A673 (cell line): ENCODE results near the gene HIRIP3.

ENCODE experiments used
- EZH2 ChIP-seq: fragments of 200-600 bp; sonication (generic); IDR thresholded peaks from 2 replicates; pipeline ENCODE4 v1.6.1; 2017; ENCODE audit warnings: borderline replicate concordance, low read depth, mild to moderate bottlenecking, mixed read lengths, antibody characterized with exemption, low read length; ENCODE audit not compliant: poor library complexity, severe bottlenecking
- TF ChIP-seq, protein P1 (sequence below): fragments of 300-800, 200-600 bp; sonication (generic); conservative IDR thresholded peaks from 2 replicates; pipeline ENCODE4 v1.5.1; 2017; ENCODE audit warnings: low read depth, mild to moderate bottlenecking, antibody characterized with exemption, low read length, moderate library complexity, mixed read lengths

DNA sequence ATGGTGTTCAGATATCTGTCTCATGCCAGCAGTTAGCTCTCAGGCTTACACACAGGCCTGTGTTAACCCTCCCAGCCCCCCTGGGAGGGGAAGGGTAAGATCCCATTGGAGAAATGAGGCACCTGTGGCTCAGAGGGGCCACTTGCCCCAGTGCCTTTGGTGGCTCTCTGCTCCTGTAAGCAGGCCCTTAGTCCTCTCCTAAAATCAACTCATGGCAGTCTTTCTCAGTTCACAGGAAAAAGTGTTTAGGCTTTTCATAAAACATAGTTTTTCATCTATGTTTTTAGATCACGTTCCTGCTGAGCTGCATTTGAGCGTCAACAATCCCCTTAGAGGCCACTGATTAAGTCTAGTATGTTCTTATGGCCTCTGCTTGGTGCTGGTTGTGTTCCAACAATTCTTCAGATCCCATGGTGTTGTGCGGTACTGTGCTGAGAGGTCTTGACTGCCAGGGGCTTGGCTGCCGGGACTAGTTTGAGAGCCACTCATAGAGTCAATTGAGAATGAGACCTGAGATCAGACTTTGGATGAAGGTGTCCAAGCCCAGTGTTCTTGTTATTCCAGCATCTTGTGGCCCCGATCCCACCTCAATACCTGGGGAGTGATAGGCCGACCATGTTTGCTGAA, 11.2 kb downstream of the HIRIP3 start:
- TF ChIP-seq, protein P1, sequence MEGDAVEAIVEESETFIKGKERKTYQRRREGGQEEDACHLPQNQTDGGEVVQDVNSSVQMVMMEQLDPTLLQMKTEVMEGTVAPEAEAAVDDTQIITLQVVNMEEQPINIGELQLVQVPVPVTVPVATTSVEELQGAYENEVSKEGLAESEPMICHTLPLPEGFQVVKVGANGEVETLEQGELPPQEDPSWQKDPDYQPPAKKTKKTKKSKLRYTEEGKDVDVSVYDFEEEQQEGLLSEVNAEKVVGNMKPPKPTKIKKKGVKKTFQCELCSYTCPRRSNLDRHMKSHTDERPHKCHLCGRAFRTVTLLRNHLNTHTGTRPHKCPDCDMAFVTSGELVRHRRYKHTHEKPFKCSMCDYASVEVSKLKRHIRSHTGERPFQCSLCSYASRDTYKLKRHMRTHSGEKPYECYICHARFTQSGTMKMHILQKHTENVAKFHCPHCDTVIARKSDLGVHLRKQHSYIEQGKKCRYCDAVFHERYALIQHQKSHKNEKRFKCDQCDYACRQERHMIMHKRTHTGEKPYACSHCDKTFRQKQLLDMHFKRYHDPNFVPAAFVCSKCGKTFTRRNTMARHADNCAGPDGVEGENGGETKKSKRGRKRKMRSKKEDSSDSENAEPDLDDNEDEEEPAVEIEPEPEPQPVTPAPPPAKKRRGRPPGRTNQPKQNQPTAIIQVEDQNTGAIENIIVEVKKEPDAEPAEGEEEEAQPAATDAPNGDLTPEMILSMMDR = no peak
- no peak for TF ChIP-seq EZH2
